Activated CD4-positive, CD25-positive, alpha-beta regulatory T cell treated with anti-CD3 and anti-CD28 coated beads, Interleukin-2, amount 50 U/mL, for 16 hours (primary cell): ENCODE measurements around the gene INHBC.

Source experiments
- DNase-seq: peaks from one replicate; pipeline ENCODE4 v3.0.0-alpha.2; 2020; ENCODE audit warnings: low read depth, low spot score

INHBC gene

GRCh38 chr12:57454566-57455373, 20.2 kb downstream of the INHBC start, which contains the start of gene INHBE:
Gene INHBE (plus strand): TSS chr12:57455307. CDS start chr12:57455537, 230 bp downstream.
- no peak for DNase-seq

GRCh38 chr12:57455374-57456144, 21.0 kb downstream of the INHBC start:
- DNase-seq, result no peak

- no peak for DNase-seq
Observed at GRCh38 chr12:57456145-57456700, 21.6 kb downstream of the INHBC start.

- DNase-seq, result no peak
Observed at GRCh38 chr12:57456737-57457490, 22.3 kb downstream of the INHBC start.

GRCh38 chr12:57458665-57459054, 24.1 kb downstream of the INHBC start:
- DNase-seq, result no peak

GRCh38 chr12:57459055-57459749, 24.6 kb downstream of the INHBC start:
- DNase-seq, result peak; percentile 83

GRCh38 chr12:57459750-57460467, 25.3 kb downstream of the INHBC start, which contains the start of gene GLI1:
Gene GLI1 (plus strand): TSS chr12:57459785. CDS start chr12:57463692, 3,907 bp downstream.
- DNase-seq, result no peak

GRCh38 chr12:57460468-57460784, 25.8 kb downstream of the INHBC start:
- DNase-seq, result no peak

- no peak for DNase-seq
Observed at GRCh38 chr12:57460841-57461275, 26.3 kb downstream of the INHBC start.

- no peak for DNase-seq
Observed at GRCh38 chr12:57461276-57461916, 26.8 kb downstream of the INHBC start.

- no peak for DNase-seq
Observed at GRCh38 chr12:57461917-57462250, 27.3 kb downstream of the INHBC start.

- DNase-seq, result peak; percentile 75
Observed at GRCh38 chr12:57462251-57462911, 27.8 kb downstream of the INHBC start.

- DNase-seq, result no peak
Observed at GRCh38 chr12:57462912-57463253, 28.3 kb downstream of the INHBC start.

- no peak for DNase-seq
Observed at GRCh38 chr12:57464569-57464968, 30.0 kb downstream of the INHBC start.

GRCh38 chr12:57465030-57465746, 30.6 kb downstream of the INHBC start:
- no peak for DNase-seq

GRCh38 chr12:57465747-57466505, 31.3 kb downstream of the INHBC start:
- DNase-seq, result no peak

GRCh38 chr12:57467212-57467874, 32.8 kb downstream of the INHBC start:
- DNase-seq, result no peak

GRCh38 chr12:57467915-57468314, 33.3 kb downstream of the INHBC start:
- no peak for DNase-seq
